Caco-2 (cell line): ENCODE results near the gene PLCB2. TPM values are rescaled to one million over a fixed set of nuclear protein-coding genes. Genes with fewer than 3 reads are reported as not detected.
A peak's percentile ranks its signal among the peaks of the same experiment; 100 is the strongest.

Source experiments
- BruUV-seq: library from RNA; stranded (reverse); fragments of 400-500 nt; replicated peaks from 2 replicates; lab custom pipeline; 2021; lab: Mats Ljungman, UMichigan
- CTCF ChIA-PET: fragments of 300-600 bp; sonication (Branson Sonifier 250); formaldehyde crosslinking; loops from one replicate; lab custom pipeline; 2022; ENCODE audit warnings: antibody characterized with exemption; lab: Charles Lee
- POLR2A ChIA-PET: fragments of 300-600 bp; sonication (Branson Sonifier 250); formaldehyde crosslinking; loops from one replicate; lab custom pipeline; 2022; ENCODE audit warnings: antibody characterized with exemption; lab: Charles Lee
- DNase-seq, 2 experiments: peaks; one replicate each; pipeline versions ENCODE4 v3.0.0 to v3.0.0-alpha.2; 2020 to 2022
- H3K27me3 ChIP-seq: replicated peaks from 2 replicates; pipeline ENCODE4 v1.6.0; 2011; ENCODE audit warnings: low read length; ENCODE audit not compliant: control insufficient read depth, insufficient read depth
- H3K36me3 ChIP-seq: 2 replicates; pipeline ENCODE4 v1.5.1; 2011; ENCODE audit warnings: low read length; ENCODE audit not compliant: control insufficient read depth, insufficient read depth
- H3K4me1 ChIP-seq: fragments of 250-450 bp; sonication (Bioruptor Pico); 2 replicates; pipeline ENCODE4 v1.5.1; 2020; ENCODE audit warnings: mild to moderate bottlenecking
- H3K4me3 ChIP-seq: 2 replicates; pipeline ENCODE4 v1.5.1; 2011; ENCODE audit warnings: low read depth, mild to moderate bottlenecking, control low read depth, low read length
- H3K9me3 ChIP-seq: fragments of 250-450 bp; sonication (Bioruptor Pico); 2 replicates; pipeline ENCODE4 v1.5.1; 2020; ENCODE audit warnings: mild to moderate bottlenecking, moderate library complexity
- H3K27ac Mint-ChIP-seq: one replicate; pipeline ENCODE4 v1.8.0; 2022; ENCODE audit warnings: mixed read lengths; ENCODE audit not compliant: unreplicated experiment
- H3K27me3 Mint-ChIP-seq: one replicate; pipeline ENCODE4 v1.8.0; 2022; ENCODE audit warnings: mixed read lengths; ENCODE audit not compliant: insufficient read depth, unreplicated experiment
- H3K36me3 Mint-ChIP-seq: one replicate; pipeline ENCODE4 v1.8.0; 2022; ENCODE audit warnings: mild to moderate bottlenecking, mixed read lengths; ENCODE audit not compliant: insufficient read depth, unreplicated experiment
- H3K4me1 Mint-ChIP-seq: one replicate; pipeline ENCODE4 v1.8.0; 2022; ENCODE audit warnings: low read depth, mixed read lengths; ENCODE audit not compliant: unreplicated experiment
- H3K4me3 Mint-ChIP-seq: one replicate; pipeline ENCODE4 v1.8.0; 2022; ENCODE audit warnings: mild to moderate bottlenecking, moderate library complexity, mixed read lengths; ENCODE audit not compliant: unreplicated experiment
- H3K9me3 Mint-ChIP-seq: one replicate; pipeline ENCODE4 v1.8.0; 2022; ENCODE audit warnings: mixed read lengths; ENCODE audit not compliant: unreplicated experiment
- CTCF ChIP-seq, 2 experiments: fragments of 200-600 bp in 1 of 2; IDR thresholded peaks; 1 replicate in 1 of 2; 2 replicates in 1 of 2; pipeline versions ENCODE4 v1.5.1 to v1.8.0; 2011 to 2022; ENCODE audit warnings: antibody characterized with exemption in 1 of 2, control low read depth in 1 of 2, inconsistent platforms in 1 of 2, low read depth in 1 of 2, low read length in 1 of 2, mild to moderate bottlenecking in 1 of 2, moderate library complexity in 1 of 2; ENCODE audit not compliant: insufficient read depth in 1 of 2, severe bottlenecking in 1 of 2, unreplicated experiment in 1 of 2
- intact Hi-C: fragments of 100-400 bp; cut with micrococcal nuclease; formaldehyde crosslinking; loops from one replicate; pipeline ENCODE4 v1.10.0; 2022; ENCODE audit not compliant: unreplicated experiment
- total RNA-seq: library from RNA; stranded (reverse); gene quantifications from 2 replicates; pipeline ENCODE4 v1.2.3, GENCODE V29; 2022

The PLCB2 gene
- total RNA-seq, 1 experiment from 2014 or later, result 4.7 TPM

GRCh38 chr15:40338921-40339620, 31.3 kb upstream of the PLCB2 start:
- Mint-ChIP-seq H3K27me3 (no peaks in the 10 kb centered on the region), H3K36me3 (no peaks in the 10 kb centered on the region), H3K9me3 (no peaks in the 10 kb centered on the region), H3K27ac (no peak overlapping the region), H3K4me1 (peaks cover 23% of the 10 kb centered on the region), H3K4me3 (no peak overlapping the region)
- Histone ChIP-seq H3K36me3 (no peaks in the 10 kb centered on the region), H3K4me3 (no peak overlapping the region), H3K27me3 (no peaks in the 10 kb centered on the region), H3K4me1 (peaks cover 22% of the 10 kb centered on the region), H3K9me3 (no peaks in the 10 kb centered on the region)
- ChIA-PET CTCF (interaction anchor here (1.2 to 6.1 kb wide), 7 partner anchors 11 to 122 kb away, joined by 3 to 60 read pairs (median 13); partner anchors contain the start of gene INAFM2), POLR2A (no interaction called here)
- BruUV-seq, result no TSS peak
- intact Hi-C loops, result loop anchor here (1.0 kb wide), 3 partner anchors 18 to 82 kb away; no protein-coding TSS in a partner anchor
- DNase-seq, result no peak
- no peak for TF ChIP-seq CTCF (IDR thresholded peaks at IDR 0.05; ENCODE audit: insufficient read depth in 1 of 2, low read depth in 1 of 2, low read length in 1 of 2, severe bottlenecking in 1 of 2, unreplicated experiment in 1 of 2)

GRCh38 chr15:40338041-40338657, 30.4 kb upstream of the PLCB2 start:
- Mint-ChIP-seq H3K27ac (no peak overlapping the region), H3K9me3 (no peaks in the 10 kb centered on the region), H3K27me3 (no peaks in the 10 kb centered on the region), H3K4me3 (no peak overlapping the region), H3K36me3 (no peaks in the 10 kb centered on the region), H3K4me1 (peaks cover 26% of the 10 kb centered on the region)
- TF ChIP-seq CTCF (IDR thresholded peaks at IDR 0.05; ENCODE audit: insufficient read depth in 1 of 2, low read depth in 1 of 2, low read length in 1 of 2, severe bottlenecking in 1 of 2, unreplicated experiment in 1 of 2), result peak; percentile 91 to 95
- peak; percentile 84 to 87 for DNase-seq
- Histone ChIP-seq H3K4me1 (peaks cover 22% of the 10 kb centered on the region), H3K4me3 (no peak overlapping the region), H3K27me3 (no peaks in the 10 kb centered on the region), H3K9me3 (no peaks in the 10 kb centered on the region), H3K36me3 (no peaks in the 10 kb centered on the region)
- ChIA-PET POLR2A (interaction anchor here (0.6 kb wide), 2 partner anchors 10 to 56 kb away, joined by 3 to 6 read pairs; no protein-coding TSS in a partner anchor), CTCF (interaction anchor here (0.6 to 6.1 kb wide), 19 partner anchors 10 to 806 kb away, joined by 3 to 60 read pairs (median 6); partner anchors contain the start of genes INAFM2, IVD, KNSTRN and PLCB2)
- intact Hi-C loops, result loop anchor here (1.0 kb wide), 2 partner anchors 17 to 59 kb away; no protein-coding TSS in a partner anchor
- no TSS peak for BruUV-seq

- H3K4me3 Mint-ChIP-seq, result no peak overlapping the region
Measured at GRCh38 chr15:40337597-40337996, 29.9 kb upstream of the PLCB2 start.

More at GRCh38 chr15:40337597-40337996, 29.9 kb upstream of the PLCB2 start:
- DNase-seq, result no peak
- no peaks in the 10 kb centered on the region for H3K36me3 Mint-ChIP-seq
- no peak overlapping the region for H3K4me3 ChIP-seq
- peaks cover 26% of the 10 kb centered on the region for H3K4me1 Mint-ChIP-seq
- H3K9me3 Mint-ChIP-seq, result no peaks in the 10 kb centered on the region
- TF ChIP-seq CTCF (IDR thresholded peaks at IDR 0.05; ENCODE audit: insufficient read depth in 1 of 2, low read depth in 1 of 2, low read length in 1 of 2, severe bottlenecking in 1 of 2, unreplicated experiment in 1 of 2), result no peak
- H3K27me3 ChIP-seq, result no peaks in the 10 kb centered on the region
- H3K4me1 ChIP-seq, result peaks cover 22% of the 10 kb centered on the region
- intact Hi-C loops, result no loop called here
- ChIA-PET POLR2A (no interaction called here), CTCF (interaction anchor here (0.6 to 6.1 kb wide), 19 partner anchors 10 to 807 kb away, joined by 3 to 60 read pairs (median 6); partner anchors contain the start of genes BAHD1, INAFM2, IVD and KNSTRN)
- no peaks in the 10 kb centered on the region for H3K27me3 Mint-ChIP-seq
- no peak overlapping the region for H3K27ac Mint-ChIP-seq
- H3K9me3 ChIP-seq, result no peaks in the 10 kb centered on the region
- H3K36me3 ChIP-seq, result no peaks in the 10 kb centered on the region
- BruUV-seq, result no TSS peak
